Heart left ventricle (tissue), 16 donors: Measurements from ENCODE around the gene EEF1AKMT3. TPM values are rescaled to one million over a fixed set of nuclear protein-coding genes. Genes with fewer than 3 reads are reported as not detected.

Experiments
- ATAC-seq, 4 donors: fragments of 200-7000 bp; cut with Tn5 transposase; one replicate each; pipeline ENCODE4 v1.9.1; 2020 to 2022; ENCODE audit warnings: moderate library complexity in 4 of 4, mild to moderate bottlenecking in 3 of 4, moderate number of reproducible peaks in 1 of 4
- DNase-seq, 5 donors: peaks; one replicate each; pipeline ENCODE4 v3.0.0-alpha.2; 2020
- H3K27ac ChIP-seq, 12 donors: fragments of 200-600 bp; sonication (generic) in 4 of 12; one replicate each; pipeline versions ENCODE4 v1.5.0 to v1.8.0; 2016 to 2022; ENCODE audit warnings: mild to moderate bottlenecking in 2 of 12
- H3K27me3 ChIP-seq, 9 donors: fragments of 200-600 bp; sonication (generic) in 2 of 9; one replicate each; pipeline versions ENCODE4 v1.5.1 to v1.8.0; 2016 to 2022; ENCODE audit warnings: mild to moderate bottlenecking in 3 of 9
- H3K36me3 ChIP-seq, 9 donors: fragments of 200-600 bp; sonication (generic) in 2 of 9; one replicate each; pipeline versions ENCODE4 v1.5.0 to v1.8.0; 2018 to 2022; ENCODE audit warnings: mild to moderate bottlenecking in 2 of 9
- H3K4me1 ChIP-seq, 12 donors: fragments of 200-600 bp; sonication (generic) in 4 of 12; one replicate each; pipeline versions ENCODE4 v1.5.0 to v1.8.0; 2016 to 2022; ENCODE audit warnings: mild to moderate bottlenecking in 3 of 12
- H3K4me3 ChIP-seq, 12 donors: fragments of 200-600 bp; sonication (generic) in 4 of 12; one replicate each; pipeline versions ENCODE4 v1.5.0 to v1.8.0; 2017 to 2022; ENCODE audit warnings: mild to moderate bottlenecking in 9 of 12, moderate library complexity in 4 of 12
- H3K9me3 ChIP-seq, 12 donors: fragments of 200-600 bp; sonication (generic) in 4 of 12; one replicate each; pipeline versions ENCODE4 v1.5.0 to v1.8.0; 2016 to 2022; ENCODE audit warnings: mild to moderate bottlenecking in 1 of 12
- CTCF ChIP-seq, 12 donors: fragments of 200-600 bp; sonication (generic) in 4 of 12; IDR thresholded peaks; one replicate each; pipeline versions ENCODE4 v1.5.0 to v1.8.0; 2018 to 2022; ENCODE audit warnings: antibody characterized with exemption in 12 of 12, mild to moderate bottlenecking in 5 of 12
- POLR2A ChIP-seq, 2 donors: fragments of 450-650 bp; IDR thresholded peaks; one replicate each; pipeline ENCODE4 v1.6.1; 2017; ENCODE audit warnings: antibody characterized with exemption in 2 of 2, mild to moderate bottlenecking in 2 of 2, moderate library complexity in 2 of 2
- WGBS, 4 donors: extraction: QIAGEN DNeasy Blood & Tissue Kit in 2 of 4; methylation state at CpG; one replicate each; pipeline versions ENCODE4 v1.1.5 to v1.1.7; 2013 to 2018; 5-methylcytosine and 5-hydroxymethylcytosine counted together
- intact Hi-C, 10 donors: fragments of 100-400 bp; cut with DNase I; formaldehyde crosslinking; loops; one replicate each; pipeline versions ENCODE4 v1.11.1 to v1.14.2; 2022
- polyA plus RNA-seq, 2 donors: library from polyadenylated mRNA; stranded (reverse); fragments of 200-250 nt; gene quantifications; one replicate each; pipeline ENCODE4 v1.2.3, GENCODE V29; 2013
- total RNA-seq, 9 donors: library from RNA; depleted of rRNA in 2 of 9; stranded (reverse); fragments of >200 nt in 2 of 9; fragmentation: NEBNext Ultra II Directional in 3 of 9; extraction: Animal tissue kit (Norgen Biotek cat#: 25700) in 3 of 9; gene quantifications; one replicate each; pipeline versions ENCODE4 v1.1.0 to v1.2.4, GENCODE V29; 2016 to 2023
- donor health status: ischemic (EF 13 %, LVEDD 7.1; RV severe dilation, severe dysfunction).
- donor health status: healthy with polysubstance abuse.
- donor health status: DM: no; HTN: yes; CAD: no.
- donor health status: DM: no; HTN: no; CAD: no.
- donor health status: ischemic (EF 25% LVEDD 6.9; RV normal size, moderate dysfunction).
- donor health status: ischemic (EF 25% LVEDD 5.7; RV mildly dilated, moderate dysfunction).
- donor health status: healthy.
- donor health status: DM: yes; HTN: yes; CAD: no.
- donor health status: ischemic (EF 35%, LVEDD 5.7; RV mildly dilated, moderate dysfunction).
- donor health status: nonischemic (EF 11% LVEDD 7.7; RV severe dilation, severe dysfunction).
- donor health status: DM: yes; HTN: yes; CAD: no.
- donor health status: PGD.
- donor health status: ischemic (EF 29% LVEDD 5.4; RV normal size, mild dysfunction).
- donor health status: nonischemic (EF 23%, LVEDD 6.1; RV moderate dilation, normal function).

The EEF1AKMT3 gene
- total and polyA plus RNA-seq, 11 donors = 0.84 to 4.5 (median 1.8) TPM

- WGBS, 4 donors = 88 to 97% (median 95%) methylated on average over 1 of the region's 1 CpG
- no peak for ATAC-seq
Measured at GRCh38 chr12:57802607-57803006, 30.2 kb downstream of the EEF1AKMT3 start.

GRCh38 chr12:57803319-57803893 lies 31.0 kb downstream of the EEF1AKMT3 start:
- TF ChIP-seq CTCF (IDR thresholded peaks at IDR 0.05) (peak; percentile 63 to 89 (median 82)), POLR2A (IDR thresholded peaks at IDR 0.05) (no peak)
- Histone ChIP-seq H3K36me3 (peaks cover 6 to 96% (median 88%) of the 10 kb centered on the region in 9 donors), H3K9me3 (no peaks in the 10 kb centered on the region), H3K27me3 (no peaks in the 10 kb centered on the region), H3K4me3 (no peak overlapping the region), H3K4me1 (peaks cover 0 to 10% (median 2%) of the 10 kb centered on the region in 12 donors), H3K27ac (peak overlapping the region in 3 of 12 donors; percentile 15 to 20 (median 15))
- DNase-seq (peak in 4 of 5 donors; percentile 43 to 62 (median 50)), ATAC-seq (peak; percentile 68 to 87 (median 82))
- intact Hi-C loops = loop anchor here in 9 of 10 donors (1.0 to 10.0 kb wide), 4 partner anchors 101 to 104 kb away; no protein-coding TSS in a partner anchor
- WGBS, 4 donors = 38 to 49% (median 41%) methylated on average over 9 of the region's 9 CpGs

More at GRCh38 chr12:57802607-57803006, 30.2 kb downstream of the EEF1AKMT3 start:
- Histone ChIP-seq H3K36me3 (peaks cover 6 to 96% (median 88%) of the 10 kb centered on the region in 9 donors), H3K27ac (no peak overlapping the region), H3K4me1 (peaks cover 0 to 10% (median 2%) of the 10 kb centered on the region in 12 donors), H3K4me3 (no peak overlapping the region), H3K9me3 (no peaks in the 10 kb centered on the region), H3K27me3 (no peaks in the 10 kb centered on the region)
- TF ChIP-seq CTCF (IDR thresholded peaks at IDR 0.05) = no peak
- TF ChIP-seq POLR2A (IDR thresholded peaks at IDR 0.05) = no peak
- DNase-seq = no peak
- intact Hi-C loops = loop anchor here in 9 of 10 donors (1.0 to 10.0 kb wide), 4 partner anchors 102 to 105 kb away; no protein-coding TSS in a partner anchor

- no peaks in the 10 kb centered on the region for H3K27me3 ChIP-seq
- intact Hi-C loops = loop anchor here in 1 of 10 donors (10.0 kb wide), 1 partner anchor 98 kb away; no protein-coding TSS in a partner anchor
- DNase-seq = no peak
- H3K4me3 ChIP-seq = no peak overlapping the region
- TF ChIP-seq CTCF (IDR thresholded peaks at IDR 0.05) = no peak
- TF ChIP-seq POLR2A (IDR thresholded peaks at IDR 0.05) = no peak
- ATAC-seq = no peak
- no peaks in the 10 kb centered on the region for H3K9me3 ChIP-seq
- H3K4me1 ChIP-seq = peaks cover 0 to 10% (median 2%) of the 10 kb centered on the region in 12 donors
- H3K36me3 ChIP-seq = peaks cover 0 to 96% (median 88%) of the 10 kb centered on the region in 9 donors
- WGBS, 4 donors = 92 to 98% (median 95%) methylated on average over 3 of the region's 3 CpGs
- H3K27ac ChIP-seq = no peak overlapping the region
Measured at GRCh38 chr12:57806677-57807076, 34.3 kb downstream of the EEF1AKMT3 start.

DNA sequence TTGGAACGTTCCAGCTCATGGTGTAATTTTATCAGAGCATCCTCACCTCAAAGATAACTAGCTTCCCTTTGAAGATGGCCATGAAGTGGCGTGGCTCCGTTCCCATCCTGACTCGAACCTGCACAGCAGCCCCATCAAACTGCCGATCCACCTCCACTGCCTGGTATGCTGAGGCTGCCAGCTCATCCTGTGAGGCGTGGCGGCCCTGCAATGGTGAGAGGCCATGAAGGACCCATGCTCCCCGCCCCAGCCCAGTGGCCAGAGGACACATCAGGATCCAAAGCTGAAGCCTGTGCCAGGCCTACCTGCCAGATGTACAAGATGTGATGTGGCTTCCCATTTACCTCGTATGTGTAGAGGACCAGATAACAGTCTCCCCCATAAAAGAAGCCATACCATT lies 34.9 kb downstream of the EEF1AKMT3 start:
- Histone ChIP-seq H3K4me3 (no peak overlapping the region), H3K4me1 (peaks cover 0 to 10% (median 2%) of the 10 kb centered on the region in 12 donors), H3K36me3 (peaks cover 0 to 96% (median 87%) of the 10 kb centered on the region in 9 donors), H3K9me3 (no peaks in the 10 kb centered on the region), H3K27me3 (no peaks in the 10 kb centered on the region), H3K27ac (no peak overlapping the region)
- DNase-seq = no peak
- no peak for TF ChIP-seq POLR2A (IDR thresholded peaks at IDR 0.05)
- TF ChIP-seq CTCF (IDR thresholded peaks at IDR 0.05) = no peak
- no peak for ATAC-seq
- 87 to 91% (median 91%) methylated on average over 9 of the region's 9 CpGs for WGBS, 4 donors
- intact Hi-C loops = loop anchor here in 1 of 10 donors (10.0 kb wide), 1 partner anchor 98 kb away; no protein-coding TSS in a partner anchor
